HG02981 (cell line): ENCODE results near the gene PES1.
"Not testable (repeated sequence)": the region's sequence is repeated elsewhere in the genome, so short reads cannot be mapped to it uniquely, and the experiment has no call there.

Source experiments
- ATAC-seq: cut with Tn5 transposase; IDR thresholded peaks from one replicate; pipeline ENCODE4 v1.9.1; 2021; ENCODE audit warnings: mild to moderate bottlenecking, moderate library complexity; ENCODE audit not compliant: unreplicated experiment

PES1 gene

GRCh38 chr22:30556388-30556787, 35.3 kb downstream of the PES1 start:
- no peak for ATAC-seq

- ATAC-seq: no peak
Observed at GRCh38 chr22:30555282-30556210, 36.2 kb downstream of the PES1 start.

- ATAC-seq: no peak
Observed at GRCh38 chr22:30553971-30554370, 37.7 kb downstream of the PES1 start.

DNA sequence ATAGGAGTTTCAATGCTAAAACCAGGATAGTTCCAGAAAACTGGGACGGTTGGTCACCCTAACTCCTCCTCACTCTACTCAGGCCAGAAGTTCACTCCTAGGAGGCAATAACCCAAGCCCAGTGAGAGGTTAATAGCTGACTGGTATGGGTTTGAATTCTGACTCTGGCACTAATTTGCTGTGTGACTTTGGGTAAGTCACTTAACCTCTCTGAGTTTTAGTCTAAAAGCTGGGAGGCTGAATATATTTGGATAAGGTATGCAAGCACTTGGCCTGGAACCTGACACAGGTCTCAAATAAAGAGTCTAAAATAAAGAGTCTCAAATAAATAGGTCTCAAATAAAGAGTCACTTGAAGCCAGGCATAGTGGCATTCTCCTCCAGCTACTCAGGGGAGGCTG, 39.0 kb downstream of the PES1 start:
- no peak for ATAC-seq

GRCh38 chr22:30551813-30552212, 39.9 kb downstream of the PES1 start:
- not testable (repeated sequence) for ATAC-seq

- ATAC-seq: no peak
Observed at GRCh38 chr22:30547188-30547587, 44.5 kb downstream of the PES1 start.

- ATAC-seq: no peak
Observed at GRCh38 chr22:30546616-30547015, 45.1 kb downstream of the PES1 start, which contains the start of gene SEC14L6. SEC14L6 (minus strand) TSS chr22:30546741; CDS start chr22:30546682, 59 bp downstream.

GRCh38 chr22:30542811-30543188, 48.9 kb downstream of the PES1 start:
- no peak for ATAC-seq

GRCh38 chr22:30541961-30542810, 49.5 kb downstream of the PES1 start:
- ATAC-seq: no peak

GRCh38 chr22:30541511-30541910, 50.2 kb downstream of the PES1 start:
- ATAC-seq: not testable (repeated sequence)

GRCh38 chr22:30539368-30539767, 52.3 kb downstream of the PES1 start:
- ATAC-seq: no peak

DNA sequence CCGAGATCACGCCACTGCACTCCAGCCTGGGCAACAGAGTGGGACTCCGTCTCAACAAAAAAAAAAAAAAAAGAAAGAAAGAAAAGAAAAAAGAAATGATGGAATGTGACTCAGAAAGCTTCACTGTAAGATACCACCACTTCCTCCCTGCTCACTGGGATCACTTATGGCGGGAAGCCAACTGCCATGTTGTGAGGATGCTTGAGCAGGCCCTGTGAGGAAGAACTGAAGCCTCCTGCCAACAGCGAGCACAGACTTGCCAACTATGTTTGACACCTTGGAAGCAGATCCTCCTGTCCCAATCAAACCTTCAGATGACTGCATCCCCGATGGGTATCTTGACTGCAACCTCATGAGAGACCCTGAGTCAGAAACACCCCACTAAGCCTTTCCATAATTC, 53.4 kb downstream of the PES1 start:
- no peak for ATAC-seq

- no peak for ATAC-seq
Observed at GRCh38 chr22:30537083-30537731, 54.5 kb downstream of the PES1 start.

GRCh38 chr22:30535182-30535581, 56.5 kb downstream of the PES1 start:
- ATAC-seq: no peak

- no peak for ATAC-seq
Observed at GRCh38 chr22:30531651-30532608, 59.8 kb downstream of the PES1 start.

DNA sequence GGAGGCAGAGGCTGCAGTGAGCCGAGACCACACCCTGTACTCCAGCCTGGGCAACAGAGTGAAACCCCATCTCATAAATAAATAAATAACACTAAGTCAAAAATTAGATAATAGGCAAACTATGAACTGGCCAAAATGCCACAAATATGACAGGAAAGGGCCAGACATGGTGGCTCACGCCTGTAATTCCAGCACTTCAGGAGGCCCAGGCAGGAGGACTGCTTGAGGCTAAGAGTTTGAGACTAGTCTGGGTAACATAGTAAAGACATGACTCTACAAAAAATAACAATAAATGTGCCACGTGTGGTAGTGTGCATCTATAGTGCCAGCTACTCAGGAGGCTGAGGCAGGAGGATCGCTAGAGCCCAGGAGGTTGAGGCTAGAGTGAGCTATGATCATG, 65.1 kb downstream of the PES1 start:
- no peak for ATAC-seq
